Measurements from ENCODE around the gene DEF6.
"Not testable (repeated sequence)": the region's sequence is repeated elsewhere in the genome, so short reads cannot be mapped to it uniquely, and the experiment has no call there.

The DEF6 gene

DNA sequence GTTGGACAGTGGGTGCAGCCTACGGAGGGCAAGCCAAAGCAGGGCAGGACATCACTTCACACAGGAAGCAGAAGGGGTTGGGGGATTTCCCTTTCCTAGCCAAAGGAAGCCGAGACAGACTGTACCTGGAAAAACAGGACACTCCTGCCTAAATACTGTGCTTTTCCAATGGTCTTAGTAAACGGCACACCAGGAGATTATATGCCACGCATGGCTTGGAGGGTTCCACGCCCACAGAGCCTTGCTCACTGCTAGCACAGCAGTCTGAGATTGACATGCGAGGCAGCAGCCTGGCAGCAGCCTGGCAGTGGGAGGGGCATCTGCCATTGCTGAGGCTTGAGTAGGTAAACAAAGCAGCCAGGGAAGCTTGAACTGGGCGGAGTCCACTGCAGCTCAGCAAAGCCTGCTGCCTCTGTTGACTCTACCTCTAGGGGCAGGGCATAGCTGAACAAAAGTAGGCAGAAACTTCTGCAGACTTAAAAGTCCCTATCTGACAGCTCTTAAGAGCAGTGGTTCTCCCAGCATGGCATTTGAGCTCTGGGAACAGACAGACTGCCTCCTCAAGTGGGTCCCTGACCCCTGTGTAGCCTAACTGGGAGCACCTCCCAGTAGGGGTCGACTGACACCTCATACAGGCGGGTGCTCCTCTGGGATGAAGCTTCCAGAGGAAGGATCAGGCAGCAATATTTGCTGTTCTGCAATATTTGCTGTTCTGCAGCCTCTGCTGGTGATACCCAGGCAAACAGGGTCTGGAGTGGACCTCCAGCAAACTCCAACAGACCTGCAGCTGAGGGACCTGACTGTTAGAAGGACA, 34.7 kb downstream of the DEF6 start:
- WGBS (ENCODE audit: extremely low coverage, insufficient coverage, low lambda C conversion rate) = no CpG with 5 or more reads among the region's 9 CpGs
- peak; percentile 51 for DNase-seq

GRCh38 chr6:35341557-35341956, 43.9 kb downstream of the DEF6 start:
- DNase-seq = peak; percentile 59
- H2BK5ac ChIP-seq (ENCODE audit: low read length) = no peak overlapping the region
- H3K23ac ChIP-seq (ENCODE audit: low read length) = no peak overlapping the region
- no peak overlapping the region for H3K27ac ChIP-seq (ENCODE audit: low read depth, low read length)
- WGBS (ENCODE audit: extremely low coverage, insufficient coverage, low lambda C conversion rate) = no CpG with 5 or more reads among the region's 13 CpGs
- H3K18ac ChIP-seq (ENCODE audit: low read length) = no peak overlapping the region
- no peaks in the 10 kb centered on the region for H3K79me2 ChIP-seq (ENCODE audit: control insufficient read depth, insufficient read depth, low read length)
- no peak overlapping the region for H3K9ac ChIP-seq (ENCODE audit: low read length)
- H3K56ac ChIP-seq (ENCODE audit: low read length) = no peak overlapping the region
- no peaks in the 10 kb centered on the region for H3K4me1 ChIP-seq (ENCODE audit: control insufficient read depth, low read depth, low read length)
- no peak overlapping the region for H4K5ac ChIP-seq (ENCODE audit: low read length)
- no peaks in the 10 kb centered on the region for H3K36me3 ChIP-seq (ENCODE audit: control insufficient read depth, insufficient read depth, low read length)
- no peak overlapping the region for H2AK5ac ChIP-seq (ENCODE audit: low read length)
- H3K79me1 ChIP-seq (ENCODE audit: low read length) = no peaks in the 10 kb centered on the region
- H2BK15ac ChIP-seq (replicated peaks; ENCODE audit: low read depth) = no peak overlapping the region
- no peak overlapping the region for H2BK120ac ChIP-seq (ENCODE audit: low read depth, low read length)
- no peak overlapping the region for H4K8ac ChIP-seq (ENCODE audit: low read depth, low read length)
- no peak overlapping the region for H3K4me3 ChIP-seq (ENCODE audit: low read length)
- H3K4me2 ChIP-seq (ENCODE audit: low read length) = no peak overlapping the region
- H3K27me3 ChIP-seq (ENCODE audit: insufficient read depth, low read length, poor library complexity) = no peaks in the 10 kb centered on the region
- H3K4ac ChIP-seq (ENCODE audit: low read depth, low read length) = no peak overlapping the region

More for the DNA sequence above, 34.7 kb downstream of the DEF6 start:
- not testable (repeated sequence) for H3K27me3 ChIP-seq (ENCODE audit: insufficient read depth, low read length, poor library complexity); H3K18ac ChIP-seq (ENCODE audit: low read length); H3K56ac ChIP-seq (ENCODE audit: low read length); H3K4ac ChIP-seq (ENCODE audit: low read depth, low read length); H3K9ac ChIP-seq (ENCODE audit: low read length); H3K4me1 ChIP-seq (ENCODE audit: control insufficient read depth, low read depth, low read length); H3K4me3 ChIP-seq (ENCODE audit: low read length); H2BK15ac ChIP-seq (replicated peaks; ENCODE audit: low read depth); H3K79me1 ChIP-seq (ENCODE audit: low read length); H4K8ac ChIP-seq (ENCODE audit: low read depth, low read length); H2BK120ac ChIP-seq (ENCODE audit: low read depth, low read length); H3K23ac ChIP-seq (ENCODE audit: low read length); H3K36me3 ChIP-seq (ENCODE audit: control insufficient read depth, insufficient read depth, low read length); H3K79me2 ChIP-seq (ENCODE audit: control insufficient read depth, insufficient read depth, low read length); H4K5ac ChIP-seq (ENCODE audit: low read length); H2AK5ac ChIP-seq (ENCODE audit: low read length); H2BK5ac ChIP-seq (ENCODE audit: low read length); H3K4me2 ChIP-seq (ENCODE audit: low read length); H3K27ac ChIP-seq (ENCODE audit: low read depth, low read length)

- no CpG with 5 or more reads among the region's 77 CpGs for WGBS (ENCODE audit: extremely low coverage, insufficient coverage, low lambda C conversion rate)
- H3K27ac ChIP-seq (ENCODE audit: low read depth, low read length) = no peak within 1 kb of the TSS
- H3K4me2 ChIP-seq (ENCODE audit: low read length) = peak within 1 kb of the TSS; percentile 87
- H4K8ac ChIP-seq (ENCODE audit: low read depth, low read length) = no peak within 1 kb of the TSS
- no peaks in the 10 kb centered on the region for H3K36me3 ChIP-seq (ENCODE audit: control insufficient read depth, insufficient read depth, low read length)
- peak within 1 kb of the TSS; percentile 3 for H3K23ac ChIP-seq (ENCODE audit: low read length)
- peak within 1 kb of the TSS; percentile 88 for H3K4me3 ChIP-seq (ENCODE audit: low read length)
- H4K5ac ChIP-seq (ENCODE audit: low read length) = no peak within 1 kb of the TSS
- no peak within 1 kb of the TSS for H2AK5ac ChIP-seq (ENCODE audit: low read length)
- no peak within 1 kb of the TSS for H2BK5ac ChIP-seq (ENCODE audit: low read length)
- no peaks in the 10 kb centered on the region for H3K27me3 ChIP-seq (ENCODE audit: insufficient read depth, low read length, poor library complexity)
- no peaks in the 10 kb centered on the region for H3K79me1 ChIP-seq (ENCODE audit: low read length)
- no peak within 1 kb of the TSS for H2BK120ac ChIP-seq (ENCODE audit: low read depth, low read length)
- H3K79me2 ChIP-seq (ENCODE audit: control insufficient read depth, insufficient read depth, low read length) = no peaks in the 10 kb centered on the region
- no peak within 1 kb of the TSS for H3K4ac ChIP-seq (ENCODE audit: low read depth, low read length)
- H2BK15ac ChIP-seq (replicated peaks; ENCODE audit: low read depth) = no peak within 1 kb of the TSS
- no peaks in the 10 kb centered on the region for H3K4me1 ChIP-seq (ENCODE audit: control insufficient read depth, low read depth, low read length)
- H3K18ac ChIP-seq (ENCODE audit: low read length) = no peak within 1 kb of the TSS
- peak; percentile 97 for DNase-seq
- peak within 1 kb of the TSS; percentile 86 for H3K9ac ChIP-seq (ENCODE audit: low read length)
- H3K56ac ChIP-seq (ENCODE audit: low read length) = peak within 1 kb of the TSS; percentile 87
These were observed 44.9 kb downstream of the DEF6 start, which contains the start of gene PPARD for GRCh38 chr6:35342258-35343091. PPARD (plus strand) TSS chr6:35342558; CDS start chr6:35411088, 68,530 bp downstream.

GRCh38 chr6:35343092-35343834, 45.6 kb downstream of the DEF6 start:
- H3K4me1 ChIP-seq (ENCODE audit: control insufficient read depth, low read depth, low read length) = no peaks in the 10 kb centered on the region
- no peak overlapping the region for H3K23ac ChIP-seq (ENCODE audit: low read length)
- H3K27me3 ChIP-seq (ENCODE audit: insufficient read depth, low read length, poor library complexity) = no peaks in the 10 kb centered on the region
- H4K5ac ChIP-seq (ENCODE audit: low read length) = no peak overlapping the region
- H4K8ac ChIP-seq (ENCODE audit: low read depth, low read length) = no peak overlapping the region
- peak overlapping the region; percentile 86 for H3K9ac ChIP-seq (ENCODE audit: low read length)
- DNase-seq = no peak
- H3K4ac ChIP-seq (ENCODE audit: low read depth, low read length) = no peak overlapping the region
- no peak overlapping the region for H2BK15ac ChIP-seq (replicated peaks; ENCODE audit: low read depth)
- no peaks in the 10 kb centered on the region for H3K79me2 ChIP-seq (ENCODE audit: control insufficient read depth, insufficient read depth, low read length)
- no peaks in the 10 kb centered on the region for H3K36me3 ChIP-seq (ENCODE audit: control insufficient read depth, insufficient read depth, low read length)
- H3K4me2 ChIP-seq (ENCODE audit: low read length) = peak overlapping the region; percentile 87
- no peak overlapping the region for H3K18ac ChIP-seq (ENCODE audit: low read length)
- H3K79me1 ChIP-seq (ENCODE audit: low read length) = no peaks in the 10 kb centered on the region
- no CpG with 5 or more reads among the region's 13 CpGs for WGBS (ENCODE audit: extremely low coverage, insufficient coverage, low lambda C conversion rate)
- H3K27ac ChIP-seq (ENCODE audit: low read depth, low read length) = no peak overlapping the region
- H2BK5ac ChIP-seq (ENCODE audit: low read length) = no peak overlapping the region
- H3K4me3 ChIP-seq (ENCODE audit: low read length) = peak overlapping the region; percentile 88
- H2BK120ac ChIP-seq (ENCODE audit: low read depth, low read length) = no peak overlapping the region
- no peak overlapping the region for H2AK5ac ChIP-seq (ENCODE audit: low read length)
- H3K56ac ChIP-seq (ENCODE audit: low read length) = peak overlapping the region; percentile 87

DNA sequence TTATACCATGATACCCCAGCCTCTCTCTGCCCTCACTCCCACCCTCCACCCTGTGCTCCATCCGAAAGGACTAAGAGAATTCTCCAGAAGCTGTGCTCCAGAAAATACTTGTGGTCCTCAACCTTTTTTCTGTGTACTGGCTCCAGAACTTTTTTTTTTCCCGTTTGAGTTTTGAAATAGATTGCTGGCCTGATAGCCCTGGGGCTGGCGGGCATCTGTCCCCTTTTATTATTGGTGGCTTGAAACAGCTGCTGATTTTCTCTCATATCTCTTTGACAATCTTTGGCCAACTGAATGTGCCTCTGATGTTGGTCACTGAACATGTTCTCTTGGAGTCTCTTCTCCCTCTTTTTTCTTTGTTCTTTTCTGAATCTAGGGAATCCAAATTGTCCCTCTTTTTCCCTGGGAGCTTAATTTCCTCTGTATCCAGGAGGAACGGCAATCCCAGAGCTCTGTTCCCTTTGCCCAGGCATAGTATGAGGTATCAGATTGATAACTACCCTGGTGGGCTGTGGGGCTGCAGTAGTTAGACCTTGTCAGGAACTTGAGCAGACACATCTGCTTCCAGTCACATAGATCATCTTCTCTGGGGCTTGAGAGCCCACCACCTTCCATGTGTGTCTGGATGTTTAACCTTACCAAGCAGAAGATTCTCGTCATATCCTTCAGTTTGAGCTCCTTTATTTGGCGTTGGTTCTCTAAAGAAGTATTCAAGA, 46.4 kb downstream of the DEF6 start:
- no peaks in the 10 kb centered on the region for H3K4me1 ChIP-seq (ENCODE audit: control insufficient read depth, low read depth, low read length)
- no peak overlapping the region for H3K9ac ChIP-seq (ENCODE audit: low read length)
- peak overlapping the region; percentile 31 for H3K56ac ChIP-seq (ENCODE audit: low read length)
- H3K79me1 ChIP-seq (ENCODE audit: low read length) = no peaks in the 10 kb centered on the region
- H3K79me2 ChIP-seq (ENCODE audit: control insufficient read depth, insufficient read depth, low read length) = no peaks in the 10 kb centered on the region
- H3K18ac ChIP-seq (ENCODE audit: low read length) = no peak overlapping the region
- no peak overlapping the region for H4K5ac ChIP-seq (ENCODE audit: low read length)
- no peak overlapping the region for H2BK5ac ChIP-seq (ENCODE audit: low read length)
- H3K27me3 ChIP-seq (ENCODE audit: insufficient read depth, low read length, poor library complexity) = no peaks in the 10 kb centered on the region
- H2BK15ac ChIP-seq (replicated peaks; ENCODE audit: low read depth) = no peak overlapping the region
- no peak overlapping the region for H2BK120ac ChIP-seq (ENCODE audit: low read depth, low read length)
- no CpG with 5 or more reads among the region's 6 CpGs for WGBS (ENCODE audit: extremely low coverage, insufficient coverage, low lambda C conversion rate)
- no peak overlapping the region for H2AK5ac ChIP-seq (ENCODE audit: low read length)
- no peak overlapping the region for H3K27ac ChIP-seq (ENCODE audit: low read depth, low read length)
- H4K8ac ChIP-seq (ENCODE audit: low read depth, low read length) = no peak overlapping the region
- no peak for DNase-seq
- no peaks in the 10 kb centered on the region for H3K36me3 ChIP-seq (ENCODE audit: control insufficient read depth, insufficient read depth, low read length)
- no peak overlapping the region for H3K23ac ChIP-seq (ENCODE audit: low read length)
- no peak overlapping the region for H3K4me3 ChIP-seq (ENCODE audit: low read length)
- H3K4ac ChIP-seq (ENCODE audit: low read depth, low read length) = no peak overlapping the region
- H3K4me2 ChIP-seq (ENCODE audit: low read length) = no peak overlapping the region
